Stimulated activated CD4-positive, alpha-beta T cell treated with anti-CD3 and anti-CD28 coated beads, Interleukin-4, amount 100 ng/mL, for 1 hour (primary cell): ENCODE data around the gene TMTC3.

Experiments used
- DNase-seq: peaks from one replicate; pipeline ENCODE4 v3.0.0-alpha.2; 2020

TMTC3 gene

GRCh38 chr12:88228720-88229119 is 86.6 kb downstream of the TMTC3 start:
- no peak for DNase-seq

GRCh38 chr12:88230271-88230670 is 88.2 kb downstream of the TMTC3 start:
- DNase-seq = no peak

GRCh38 chr12:88235183-88235833 is 93.2 kb downstream of the TMTC3 start:
- DNase-seq = no peak

- no peak for DNase-seq
Measured at GRCh38 chr12:88237954-88238353, 95.8 kb downstream of the TMTC3 start.

- DNase-seq = no peak
Measured at GRCh38 chr12:88238406-88238805, 96.3 kb downstream of the TMTC3 start.

- no peak for DNase-seq
Measured at GRCh38 chr12:88241862-88242570, 99.9 kb downstream of the TMTC3 start.

GRCh38 chr12:88242571-88242925 is 100.4 kb downstream of the TMTC3 start:
- DNase-seq = no peak

- DNase-seq = no peak
Measured at GRCh38 chr12:88242939-88243338, 100.8 kb downstream of the TMTC3 start.

GRCh38 chr12:88243982-88244381 is 101.9 kb downstream of the TMTC3 start:
- no peak for DNase-seq

- DNase-seq = no peak
Measured at GRCh38 chr12:88245905-88246304, 103.8 kb downstream of the TMTC3 start.

- DNase-seq = no peak
Measured at GRCh38 chr12:88247241-88247643, 105.1 kb downstream of the TMTC3 start.

GRCh38 chr12:88248606-88249005 is 106.5 kb downstream of the TMTC3 start:
- no peak for DNase-seq
